PFSK-1 (cell line): ENCODE results near the gene SPTLC1.

Experiments
- FOXP2 ChIP-seq: optimal IDR thresholded peaks from 2 replicates; pipeline ENCODE3; 2011; ENCODE audit warnings: borderline replicate concordance, control low read depth, inconsistent platforms; ENCODE audit not compliant: insufficient read depth; ENCODE audit errors: extremely low read length, extremely low read depth
- POLR2AphosphoS5 ChIP-seq: IDR thresholded peaks from 2 replicates; pipeline ENCODE4 v1.6.1; 2012; ENCODE audit warnings: low read depth, mild to moderate bottlenecking, control low read depth, low read length, moderate library complexity
- REST ChIP-seq, 2 experiments: IDR thresholded peaks; 2 replicates each; pipeline versions ENCODE4 v1.6.1 to v1.8.0; 2011 to 2012; ENCODE audit warnings: low read depth in 2 of 2, low read length in 2 of 2, control low read depth in 1 of 2, inconsistent platforms in 1 of 2, mild to moderate bottlenecking in 1 of 2, moderate library complexity in 1 of 2; ENCODE audit not compliant: insufficient read depth in 1 of 2
- TAF1 ChIP-seq: IDR thresholded peaks from 2 replicates; pipeline ENCODE4 v1.6.1; 2012; ENCODE audit warnings: low read length, control low read depth, borderline replicate concordance; ENCODE audit not compliant: insufficient read depth

GRCh38 chr9:92141144-92142129, 26.2 kb upstream of the SPTLC1 start:
- TF ChIP-seq POLR2AphosphoS5 (no peak), REST (IDR thresholded peaks at IDR 0.05; ENCODE audit: insufficient read depth in 1 of 2, low read depth in 2 of 2, low read length in 2 of 2) (no peak), FOXP2 (no peak), TAF1 (no peak)
